RKO (cell line): Measurements from ENCODE around the gene MXRA8.

ENCODE experiments used
- DNase-seq: peaks from one replicate; pipeline ENCODE4 v3.0.0-alpha.2; 2016; ENCODE audit warnings: low spot score

Gene MXRA8

DNA sequence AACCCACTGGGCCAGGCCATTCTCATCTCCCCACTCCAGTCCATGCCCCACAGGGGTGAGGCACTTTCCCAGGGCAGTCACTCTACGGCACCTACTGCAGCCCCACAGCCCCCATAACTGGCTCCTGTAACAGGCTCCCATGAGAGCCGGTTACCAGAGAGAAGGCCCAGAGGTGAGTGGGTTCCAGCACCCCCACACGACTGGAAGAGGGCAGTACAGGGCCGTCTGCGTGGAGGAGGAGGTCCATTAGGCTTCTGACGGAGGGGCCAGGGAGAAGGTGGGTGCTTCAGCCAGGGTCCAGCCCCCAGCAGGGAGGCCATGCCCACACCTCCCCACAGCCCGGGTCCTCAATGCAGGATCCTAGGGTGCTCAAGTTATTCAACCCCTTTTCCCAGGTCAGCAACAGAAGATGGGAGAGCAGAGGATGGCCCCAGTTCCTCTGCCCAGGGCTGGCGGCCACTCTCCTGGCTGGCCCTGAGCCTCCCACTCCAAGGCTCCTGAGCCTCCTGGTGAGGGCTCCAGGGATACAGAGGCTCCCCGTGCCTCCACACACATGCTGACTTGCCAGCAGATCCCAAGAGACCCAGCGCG lies 52.2 kb downstream of the MXRA8 start:
- DNase-seq, result no peak

DNA sequence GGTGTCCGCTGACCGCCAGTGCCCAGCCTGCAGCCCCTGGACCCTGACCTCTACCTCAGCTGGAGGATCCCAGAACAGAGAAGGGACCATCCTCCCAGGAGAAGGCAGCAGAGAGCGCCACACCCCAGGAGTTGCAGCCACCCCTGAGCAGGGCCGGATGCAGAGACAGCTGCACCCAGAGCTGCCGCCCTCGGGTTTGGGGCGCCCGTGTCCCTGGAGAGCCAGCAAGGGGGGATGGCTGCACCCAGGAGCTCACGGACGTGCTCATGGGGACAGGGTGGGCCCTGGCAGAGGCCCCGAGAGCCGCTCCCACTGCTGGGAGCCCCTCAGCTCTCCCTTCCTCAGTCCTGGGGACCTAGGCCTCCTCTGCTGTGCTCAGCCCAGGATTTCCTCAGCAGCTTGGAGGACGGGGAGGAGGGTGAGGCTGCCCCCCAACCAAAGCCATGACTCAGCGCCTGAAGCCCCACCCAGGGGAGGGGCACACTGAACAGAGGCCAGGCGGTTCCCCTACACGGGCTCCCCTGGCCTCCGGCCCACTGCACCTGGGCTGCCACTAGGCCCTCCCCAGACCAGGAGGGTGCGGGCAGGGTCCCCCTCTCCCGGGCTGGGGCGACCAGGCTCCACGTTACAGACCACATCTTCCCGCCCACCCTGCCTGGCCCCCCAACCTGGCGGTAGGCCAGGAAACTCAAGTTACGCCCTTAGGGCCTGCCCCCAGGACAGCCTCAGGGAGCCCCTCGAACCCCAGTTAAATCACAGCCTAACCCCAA lies 52.9 kb downstream of the MXRA8 start:
- DNase-seq, result peak; percentile 68

DNA sequence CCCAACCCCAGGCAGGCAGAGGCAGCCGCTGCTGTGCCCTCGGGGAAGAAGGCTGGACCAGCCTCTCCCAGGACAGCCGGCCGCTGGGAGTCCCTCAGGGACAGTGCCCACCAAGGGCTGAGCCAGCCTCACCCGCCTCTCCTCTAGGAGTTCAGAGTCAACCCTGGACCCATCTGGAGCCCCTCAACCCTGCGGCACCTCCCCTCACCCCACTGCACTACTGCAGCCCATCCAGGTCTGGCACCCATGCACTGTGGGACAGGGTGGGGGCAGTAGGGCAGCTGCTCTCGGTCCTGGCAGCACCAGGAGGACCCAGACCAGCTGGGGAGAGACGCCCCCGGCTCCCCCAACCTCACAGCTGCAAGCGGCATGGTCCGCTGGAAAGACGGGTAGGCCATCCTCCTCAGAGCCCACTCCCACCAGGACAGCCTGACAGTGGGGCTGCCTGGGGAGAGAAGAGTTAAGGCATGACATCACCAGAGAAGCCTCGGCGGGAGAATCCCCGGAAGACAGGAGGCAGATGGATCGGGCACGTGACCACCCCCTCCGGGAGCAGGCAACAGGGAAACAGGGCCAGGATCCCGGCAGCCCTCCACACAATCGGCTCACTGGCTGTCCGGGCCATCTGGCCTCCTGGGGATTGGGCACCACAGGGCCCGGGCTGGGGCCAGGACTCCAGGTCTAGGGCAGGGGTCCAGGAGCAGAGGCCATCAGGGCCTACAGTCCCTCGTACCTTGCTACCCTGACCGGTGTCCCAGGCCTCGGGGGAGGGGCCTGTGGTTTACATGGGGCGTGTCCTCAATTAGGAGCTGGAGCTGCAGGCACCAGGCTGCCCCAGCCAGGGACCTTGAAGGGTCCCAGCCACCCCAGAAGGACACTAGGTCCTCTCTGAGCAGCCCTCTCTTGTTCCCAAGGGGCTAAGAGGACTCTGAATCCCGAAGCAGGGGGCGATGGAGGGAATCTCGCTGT lies 53.7 kb downstream of the MXRA8 start:
- DNase-seq, result peak; percentile 68

DNA sequence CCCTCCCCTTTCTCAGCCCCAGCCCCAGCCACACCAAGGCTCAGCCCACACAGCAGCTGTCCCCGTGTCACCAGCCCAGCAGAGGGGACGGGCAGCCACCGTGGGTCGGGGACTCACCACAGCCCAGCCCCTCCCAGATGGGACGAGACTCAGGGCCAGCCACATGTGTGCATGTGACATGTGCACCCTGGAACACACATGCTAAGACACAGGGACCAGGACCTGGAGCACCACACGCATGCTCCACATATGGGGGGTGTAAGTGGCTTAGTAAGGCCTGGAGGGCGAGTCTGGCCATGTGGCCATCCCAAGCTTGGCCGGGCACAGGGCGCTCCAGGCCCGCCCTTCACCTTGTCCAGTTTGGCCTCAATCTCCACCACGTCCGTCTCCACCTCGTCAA lies 54.6 kb downstream of the MXRA8 start:
- no peak for DNase-seq

DNA sequence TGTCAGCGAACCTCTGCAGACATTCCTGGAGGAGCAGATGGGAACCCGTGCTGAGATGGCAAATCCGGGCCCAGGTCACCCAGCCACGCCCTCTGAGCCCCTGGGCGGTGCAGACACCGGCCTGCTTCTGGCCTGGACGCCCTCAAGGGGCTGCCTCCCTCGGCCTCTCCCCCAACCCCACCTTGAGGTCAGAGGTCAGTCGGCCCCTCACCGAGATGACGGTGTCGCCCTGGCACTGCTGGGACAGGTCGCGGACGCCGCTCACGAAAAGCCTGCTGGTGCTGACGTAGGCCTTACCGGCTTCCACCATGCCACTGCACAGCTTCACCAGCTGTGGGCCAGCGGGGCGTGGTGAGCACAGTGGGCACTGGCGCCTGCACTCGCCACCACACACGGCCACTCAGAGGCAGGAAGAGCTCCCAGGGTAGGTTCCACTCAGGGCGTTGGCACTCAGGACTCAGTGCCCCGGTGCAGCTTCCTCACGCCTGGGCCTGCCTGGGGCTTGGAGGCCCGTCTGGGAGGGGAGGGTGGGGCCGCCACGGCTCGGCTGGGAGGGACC lies 55.3 kb downstream of the MXRA8 start:
- DNase-seq, result no peak
